ENCODE measurements around the gene ERAL1.

The ERAL1 gene

DNA sequence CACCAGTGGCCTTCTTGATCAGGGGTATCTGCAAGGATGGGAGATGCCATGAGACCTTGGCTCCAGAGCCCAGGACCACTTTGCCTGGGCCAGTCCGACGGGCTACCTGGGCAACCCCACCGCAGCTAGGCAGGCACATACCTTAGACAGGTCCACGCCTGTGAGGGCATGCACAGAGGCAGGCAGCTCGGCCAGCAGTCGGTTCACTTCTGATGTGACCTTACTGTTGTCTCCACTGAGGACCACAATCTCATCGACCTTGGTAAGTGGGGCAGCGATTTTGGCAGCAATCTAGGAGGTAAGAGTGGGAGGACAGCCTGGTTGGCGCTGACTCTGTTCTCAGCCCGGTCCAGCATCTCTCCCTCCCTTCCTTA is 25.7 kb downstream of the ERAL1 start:
- no peak for DNase-seq

- no peak for DNase-seq
Measured at GRCh38 chr17:28881533-28882056, 26.8 kb downstream of the ERAL1 start.

- DNase-seq, result no peak
Measured at GRCh38 chr17:28882154-28882895, 27.5 kb downstream of the ERAL1 start.

DNA sequence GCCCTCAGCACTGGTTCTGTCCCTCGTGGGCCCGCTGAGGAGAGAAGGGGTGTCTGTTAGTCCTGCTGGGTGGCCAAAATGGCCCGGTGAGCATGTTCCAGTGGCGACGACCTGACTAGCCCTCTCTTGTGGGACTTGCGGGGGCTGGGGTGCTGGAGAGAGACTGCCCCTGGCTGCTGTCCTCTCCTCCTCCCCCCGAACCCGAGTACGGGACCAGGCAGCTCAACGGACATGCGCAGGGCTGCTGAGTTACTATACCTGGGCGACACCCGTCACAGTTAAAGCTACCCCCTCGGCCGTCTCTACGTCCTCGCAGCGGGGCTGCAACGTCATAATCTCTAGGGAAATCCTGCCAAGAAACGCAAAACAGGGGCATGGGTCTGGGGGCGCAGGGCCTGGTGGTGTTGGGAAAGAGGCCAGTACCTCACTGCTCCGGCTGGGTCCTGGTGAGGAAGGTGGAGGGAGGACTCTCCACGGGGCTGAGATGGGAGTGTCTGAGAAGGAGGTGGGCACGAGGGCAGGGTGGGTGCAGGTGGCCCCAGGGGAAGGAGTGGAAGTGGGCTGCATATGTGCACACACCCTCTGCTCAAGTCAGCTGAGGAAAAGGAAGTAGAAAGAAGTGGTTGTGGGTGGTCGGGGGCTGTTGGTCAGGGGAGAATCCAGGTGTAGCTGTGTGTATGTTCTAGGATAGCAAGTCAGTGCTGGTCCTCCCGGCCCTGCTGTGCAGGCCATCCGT is 29.3 kb downstream of the ERAL1 start:
- DNase-seq, result no peak

DNA sequence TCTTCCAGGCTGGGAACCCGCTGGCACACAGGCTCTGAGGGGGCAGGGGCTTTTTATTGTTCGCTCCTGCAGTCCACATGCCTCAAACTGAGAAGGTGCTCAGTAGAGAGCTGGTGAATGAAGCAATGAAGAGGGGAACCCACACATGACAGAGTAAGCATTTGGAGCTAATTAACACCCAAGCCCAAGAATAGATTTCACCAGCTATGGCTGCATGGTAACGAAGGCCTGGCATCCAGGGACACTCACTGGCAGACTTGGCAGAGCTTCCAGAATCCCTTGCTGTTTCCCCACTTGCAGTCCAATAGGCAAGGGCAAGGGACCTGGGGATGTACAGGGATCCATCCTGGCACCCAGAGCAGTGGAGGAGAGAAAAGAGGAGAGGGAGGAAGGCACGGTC is 30.5 kb downstream of the ERAL1 start:
- DNase-seq, result no peak

DNA sequence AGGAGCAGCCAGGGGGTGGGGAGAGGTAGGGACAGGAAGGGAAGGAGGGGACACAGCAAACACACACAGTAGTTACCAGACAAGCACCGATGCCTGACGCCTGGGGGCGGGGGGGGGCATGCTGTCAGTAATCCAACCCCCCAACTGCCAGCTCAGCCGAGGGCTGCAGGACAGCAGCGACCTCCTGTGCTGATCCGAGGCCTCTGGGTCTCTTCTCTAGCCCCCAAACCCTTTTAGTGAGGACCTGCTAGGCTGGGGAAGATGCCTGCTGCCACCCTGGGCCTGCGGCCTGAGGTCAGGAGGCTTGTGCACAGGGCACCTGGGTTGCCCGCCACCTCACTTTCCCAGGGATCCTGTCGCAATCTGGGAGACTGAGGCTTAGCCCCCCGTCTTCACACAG is 31.1 kb downstream of the ERAL1 start:
- DNase-seq, result no peak

- no peak for DNase-seq
Measured at GRCh38 chr17:28887871-28888471, 33.2 kb downstream of the ERAL1 start.

- no peak for DNase-seq
Measured at GRCh38 chr17:28888832-28889231, 34.0 kb downstream of the ERAL1 start.

DNA sequence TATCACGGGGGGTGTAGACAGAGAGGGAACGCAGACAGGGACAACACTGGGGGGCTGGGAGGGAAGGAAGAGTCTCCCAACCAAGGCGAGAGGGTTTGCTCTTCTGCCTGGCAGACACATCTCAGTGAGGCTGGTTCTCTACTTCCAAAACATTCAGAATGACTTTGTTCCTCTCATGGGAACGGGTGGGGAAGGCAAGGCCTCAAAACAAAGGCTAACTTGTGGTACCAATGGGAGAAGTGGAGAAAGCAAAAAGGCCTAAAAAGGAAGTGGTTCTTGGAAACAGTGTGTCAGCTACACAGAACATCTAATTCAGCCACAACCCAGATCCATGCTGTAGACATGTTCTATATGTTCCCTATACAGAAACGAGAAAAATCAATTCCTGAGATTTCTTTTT is 35.2 kb downstream of the ERAL1 start:
- no peak for DNase-seq

DNA sequence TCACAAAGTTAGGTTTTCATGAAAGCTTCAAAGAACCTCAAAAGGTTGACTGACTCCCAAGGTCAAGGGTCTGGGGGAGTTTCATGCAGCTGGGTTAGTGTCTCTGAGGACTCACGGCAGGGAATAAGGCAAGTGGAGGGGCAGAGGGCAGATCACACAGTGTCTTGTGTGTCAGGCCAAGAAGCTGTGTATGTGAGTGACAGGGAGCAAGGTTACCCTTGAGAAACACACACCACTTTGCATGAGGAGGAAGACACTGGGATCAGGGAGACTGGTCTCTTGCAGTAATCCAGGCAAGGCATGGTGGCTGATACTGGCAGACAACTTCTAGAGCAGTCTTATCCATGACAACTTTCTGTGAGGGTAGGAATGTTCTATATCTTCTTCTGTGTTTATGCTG is 36.4 kb downstream of the ERAL1 start:
- DNase-seq, result no peak

DNA sequence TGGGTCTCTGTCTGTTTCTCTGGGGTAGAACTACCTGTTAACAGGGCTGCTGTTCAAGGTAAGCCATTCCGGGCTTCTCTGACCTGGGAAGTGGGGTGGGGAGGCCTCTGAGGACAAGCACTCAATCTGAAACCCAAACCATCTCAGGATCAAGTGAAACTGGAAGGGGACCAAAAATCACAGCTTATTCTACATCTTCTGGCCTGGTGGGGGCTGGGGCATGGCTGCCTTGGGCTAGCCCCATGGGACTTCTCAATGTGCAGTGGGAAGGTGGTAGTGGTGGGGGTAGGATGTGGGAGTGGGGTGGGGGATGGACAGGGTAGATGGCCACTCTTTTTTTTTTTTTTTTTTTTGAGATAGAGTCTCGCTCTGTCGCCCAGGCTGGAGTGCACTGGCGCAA is 37.2 kb downstream of the ERAL1 start:
- no peak for DNase-seq

GRCh38 chr17:28893248-28894183 is 38.7 kb downstream of the ERAL1 start:
- DNase-seq, result peak; percentile 33 to 54

GRCh38 chr17:28895794-28896447 is 41.1 kb downstream of the ERAL1 start:
- no peak for DNase-seq

- no peak for DNase-seq
Measured at GRCh38 chr17:28896491-28896883, 41.7 kb downstream of the ERAL1 start.

DNA sequence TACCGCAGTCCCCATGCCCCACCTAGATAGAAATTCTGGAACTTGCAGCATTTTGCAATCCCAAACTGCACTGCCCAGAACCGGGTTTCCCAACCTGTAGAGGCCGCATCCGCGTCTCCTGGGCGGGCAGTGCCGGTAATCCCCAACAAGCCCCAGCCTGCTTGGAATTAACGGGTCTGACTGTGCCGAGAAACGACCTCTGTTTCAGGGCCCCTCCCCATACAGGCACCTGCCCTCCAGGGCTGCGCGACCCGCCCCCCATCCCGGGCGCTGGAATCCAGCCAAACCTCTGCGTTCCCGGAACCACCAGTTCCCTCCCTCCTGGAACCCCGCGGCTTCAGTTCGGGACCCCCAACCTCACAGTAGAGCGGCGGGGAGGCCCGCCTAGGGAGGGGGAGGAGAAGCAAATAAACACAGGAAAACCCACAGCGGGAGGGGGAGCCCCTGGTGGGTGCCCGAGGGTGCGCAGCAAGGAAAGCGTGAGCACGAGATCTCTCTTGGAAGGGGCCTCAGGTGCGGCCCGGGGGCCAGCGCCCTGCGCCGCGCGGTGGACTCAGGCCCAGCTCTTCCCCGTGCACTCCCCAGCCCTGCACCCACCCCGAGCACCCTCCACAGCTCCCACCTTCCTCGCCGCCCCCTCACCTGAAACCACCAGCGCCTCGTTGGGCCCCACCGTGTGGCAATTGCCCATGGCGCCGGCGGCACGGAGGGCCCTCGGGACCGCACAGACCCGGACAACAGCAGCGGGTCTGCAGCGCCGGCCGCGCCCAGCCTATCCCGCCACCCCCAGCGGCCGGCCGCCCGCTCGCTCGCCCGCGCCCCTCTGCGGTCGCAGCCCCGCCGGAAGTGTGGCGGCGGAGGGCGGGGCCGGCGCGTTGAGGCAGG is 42.3 kb downstream of the ERAL1 start, which contains the start of gene FLOT2:
TSS of gene FLOT2 (minus strand) at position 850 of the 885 bp plus-strand sequence. CDS start at position 691, 159 bp downstream.
- DNase-seq, result peak; percentile 68 to 76

DNA sequence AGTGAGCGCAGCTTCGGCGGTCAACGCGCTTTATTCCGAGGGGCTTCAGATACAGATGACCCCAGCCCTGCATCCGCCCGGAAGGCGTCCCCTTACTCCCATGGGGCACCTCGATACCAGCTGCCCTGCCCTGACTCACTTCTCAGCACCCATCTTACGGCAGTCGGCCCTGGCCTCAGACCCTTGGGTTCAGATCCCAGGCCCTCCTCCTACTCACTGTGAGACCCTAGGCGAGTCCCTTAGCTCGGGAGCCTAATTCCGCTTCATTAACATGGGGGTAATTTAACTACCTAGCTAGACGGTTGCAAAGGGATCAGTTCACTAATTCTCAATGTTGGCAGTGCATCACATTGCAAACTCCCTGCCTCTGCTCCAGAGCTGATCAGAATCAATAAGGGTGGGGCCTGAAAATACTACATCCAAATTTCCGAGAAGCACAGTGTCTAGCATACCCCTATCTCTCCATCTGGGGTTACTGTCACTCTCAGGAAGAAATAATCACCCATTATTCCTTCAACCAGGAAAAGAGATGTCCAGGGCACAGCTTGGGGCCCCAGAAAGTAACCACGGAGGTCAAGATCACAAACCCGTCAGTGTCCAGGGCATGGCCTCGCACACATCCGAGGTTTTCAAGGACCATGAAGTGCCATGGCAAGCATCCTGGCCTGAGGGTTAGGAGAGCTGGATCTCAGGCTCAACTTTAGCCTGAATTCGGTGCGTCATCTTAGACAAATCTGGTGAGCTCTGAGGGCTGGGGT is 43.1 kb downstream of the ERAL1 start:
- DNase-seq, result no peak

DNA sequence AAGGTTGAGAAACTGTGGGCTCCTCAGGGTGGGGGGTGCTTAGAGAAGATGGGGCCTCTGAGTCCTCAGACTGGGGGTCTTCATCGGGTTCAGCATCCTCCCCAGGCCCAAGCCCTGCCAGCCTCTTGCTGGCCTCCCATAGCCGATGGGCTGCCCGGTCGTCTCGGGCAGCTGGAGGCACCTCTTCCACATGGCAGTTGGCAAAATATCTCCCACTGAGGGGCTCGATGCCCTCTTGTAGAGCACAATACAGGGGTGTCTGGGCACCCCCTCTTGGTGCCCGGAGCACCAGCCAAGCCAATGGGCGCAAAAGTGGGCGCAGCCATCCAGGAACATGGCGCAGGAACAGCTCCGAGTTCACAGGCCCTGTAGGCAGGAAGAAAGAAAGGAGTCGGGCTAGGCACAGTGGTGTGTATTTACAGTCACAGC is 43.7 kb downstream of the ERAL1 start:
- DNase-seq, result no peak

GRCh38 chr17:28899212-28899815 is 44.5 kb downstream of the ERAL1 start:
- no peak for DNase-seq

- DNase-seq, result no peak
Measured at GRCh38 chr17:28900986-28901726, 46.3 kb downstream of the ERAL1 start.

Measured in activated CD4-positive, alpha-beta T cell treated with anti-CD3 and anti-CD28 coated beads, Interleukin-2, amount 50 U/mL, for 48 hours (primary cell).